ENCODE data around the gene CYB5D1. TPM values are rescaled to one million over a fixed set of nuclear protein-coding genes. Genes with fewer than 3 reads are reported as not detected.

CYB5D1 gene
- total and polyA plus RNA-seq, 2 of the 8 experiments (the other 6 are each of a cell fraction or from before 2014, with no cell fraction given): 11.0 to 18.0 TPM

DNA sequence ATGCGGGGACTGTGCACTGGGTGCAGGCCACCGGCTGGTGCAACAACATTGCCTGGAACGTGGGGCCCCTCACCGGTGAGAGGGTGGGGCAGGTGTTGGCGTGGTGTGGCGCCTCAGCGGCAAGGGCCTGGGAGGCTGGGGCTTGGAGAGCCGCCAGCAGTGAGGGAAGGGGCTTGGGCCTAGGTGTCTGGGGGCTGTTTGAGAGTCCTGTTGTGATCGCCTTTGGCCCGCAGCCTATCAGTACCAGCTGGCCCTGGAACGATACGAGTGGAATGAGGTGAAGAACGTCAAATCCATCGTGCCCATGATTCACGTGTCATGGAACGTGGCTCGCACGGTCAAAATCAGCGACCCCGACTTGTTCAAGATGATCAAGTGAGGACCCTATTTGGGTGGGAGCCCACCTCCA lies 5.5 kb upstream of the CYB5D1 start:
- peak overlapping the region in 1 of 4 experiments; percentile 65; a peak in 2 of 8 replicates for H3K4me3 ChIP-seq (ENCODE audit: extremely low read depth in 1 of 4, insufficient read depth in 2 of 4, low read depth in 3 of 4, low read length in 4 of 4)
- CTCF ChIA-PET (ENCODE audit: partially characterized antibody): interaction anchor here (1.1 to 4.9 kb wide), 4 partner anchors 14 to 140 kb away, joined by 3 to 44 read pairs (median 4); partner anchors contain the start of gene KDM6B
- peaks cover 0 to 4% (median 0%) of the 10 kb centered on the region in 4 experiments; a peak in 3 of 8 replicates for H3K36me3 ChIP-seq (ENCODE audit: control insufficient read depth in 2 of 4, insufficient read depth in 4 of 4, low read length in 3 of 4)

More for the DNA sequence above, 5.5 kb upstream of the CYB5D1 start:
- Histone ChIP-seq H2AK5ac (ENCODE audit: low read depth, low read length) (no peak overlapping the region), H3K4me1 (replicated peaks in 1 of 4; ENCODE audit: control insufficient read depth in 3 of 4, insufficient read depth in 4 of 4, low read length in 3 of 4) (peaks cover 0 to 40% (median 32%) of the 10 kb centered on the region in 4 experiments; a peak in 6 of 7 replicates), H3K79me1 (ENCODE audit: low read depth, low read length) (no peaks in the 10 kb centered on the region), H4K20me1 (replicated peaks in 1 of 2; ENCODE audit: control insufficient read depth in 1 of 2, insufficient read depth in 2 of 2, low read length in 2 of 2) (peaks cover 0 to 23% of the 10 kb centered on the region in 2 experiments), H2BK120ac (replicated peaks; ENCODE audit: low read depth, low read length) (no peak overlapping the region), H3K9ac (replicated peaks in 1 of 4; ENCODE audit: extremely low read depth in 1 of 4, low read depth in 3 of 4, low read length in 3 of 4) (no peak overlapping the region), H2BK15ac (ENCODE audit: low read length) (0 out of 2 replicates have a peak overlapping the region, but pooled peaks have one; percentile 95), H3K56ac (replicated peaks; ENCODE audit: insufficient read length, low read depth, low read length) (no peak overlapping the region), H3K27ac (ENCODE audit: low read depth, low read length) (no peak overlapping the region), H3K18ac (ENCODE audit: extremely low read depth, low read length) (no peak overlapping the region), H3K23me2 (ENCODE audit: low read depth, low read length) (peaks cover 17% of the 10 kb centered on the region), H2BK20ac (ENCODE audit: low read length) (no peak overlapping the region), H3K4ac (replicated peaks; ENCODE audit: insufficient read length, low read depth, low read length) (no peak overlapping the region), H3K79me2 (ENCODE audit: control insufficient read depth in 1 of 2, insufficient read depth in 2 of 2, low read length in 2 of 2) (no peaks in the 10 kb centered on the region), H4K5ac (ENCODE audit: insufficient read length, low read depth, low read length) (no peak overlapping the region), H4K8ac (ENCODE audit: extremely low read depth, insufficient read depth, low read length) (no peak overlapping the region; the same call in 1 of the 2 replicates), H3K4me2 (ENCODE audit: insufficient read depth in 1 of 2, low read depth in 2 of 2, low read length in 2 of 2) (peak overlapping the region; percentile 55 to 74; a peak in 3 of 4 replicates), H2AFZ (ENCODE audit: low read length) (no peak overlapping the region), H3K9me3 (ENCODE audit: insufficient read depth in 2 of 2, low read depth in 1 of 2, low read length in 1 of 2) (no peaks in the 10 kb centered on the region), H2BK5ac (ENCODE audit: low read depth, low read length) (no peak overlapping the region), H3K27me3 (replicated peaks in 1 of 4; ENCODE audit: control insufficient read depth in 3 of 4, extremely low read depth in 1 of 4, insufficient read depth in 3 of 4, low read length in 3 of 4) (peaks cover 32 to 53% (median 49%) of the 10 kb centered on the region in 4 experiments), H4K91ac (replicated peaks; ENCODE audit: insufficient read length, low read length) (no peak overlapping the region), H2BK12ac (ENCODE audit: low read depth, low read length) (peak overlapping the region; percentile 30; the same call in 1 of the 2 replicates), H3K14ac (ENCODE audit: insufficient read length) (no peak overlapping the region), H3K23ac (ENCODE audit: insufficient read length) (no peak overlapping the region)
- FAIRE-seq (no peak), DNase-seq (ENCODE audit: low read depth in 1 of 2, low spot score in 2 of 2) (no peak)
- TF ChIP-seq, protein P1, sequence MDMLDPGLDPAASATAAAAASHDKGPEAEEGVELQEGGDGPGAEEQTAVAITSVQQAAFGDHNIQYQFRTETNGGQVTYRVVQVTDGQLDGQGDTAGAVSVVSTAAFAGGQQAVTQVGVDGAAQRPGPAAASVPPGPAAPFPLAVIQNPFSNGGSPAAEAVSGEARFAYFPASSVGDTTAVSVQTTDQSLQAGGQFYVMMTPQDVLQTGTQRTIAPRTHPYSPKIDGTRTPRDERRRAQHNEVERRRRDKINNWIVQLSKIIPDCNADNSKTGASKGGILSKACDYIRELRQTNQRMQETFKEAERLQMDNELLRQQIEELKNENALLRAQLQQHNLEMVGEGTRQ (IDR thresholded peaks at IDR 0.05; ENCODE audit: low read length): no peak
- TF ChIP-seq SP4 (IDR thresholded peaks at IDR 0.05; ENCODE audit: low read length) (no peak), ASH2L (IDR thresholded peaks at IDR 0.05; ENCODE audit: low read length) (no peak), TEAD4 (IDR thresholded peaks at IDR 0.05; ENCODE audit: low read depth, low read length) (no peak), JUN (IDR thresholded peaks at IDR 0.05; ENCODE audit: low read depth, low read length) (no peak)
- POLR2A ChIA-PET (ENCODE audit: partially characterized antibody): interaction anchor here (1.1 to 4.0 kb wide), 3 partner anchors 9 to 14 kb away, joined by 5 to 24 read pairs (median 18); no protein-coding TSS in a partner anchor
- 62% methylated on average over 19 of the region's 20 CpGs; no CpG with 5 or more reads in 1 of the 2 experiments for WGBS, 2 experiments (ENCODE audit: extremely low coverage in 1 of 2, insufficient coverage in 1 of 2, insufficient read length in 1 of 2, insufficient replicate concordance in 2 of 2, low coverage in 1 of 2, low lambda C conversion rate in 2 of 2, missing lambda C conversion rate in 1 of 2)

Data from H1 (cell line).